A549 (cell line): ENCODE data around the gene MEF2D. TPM values are rescaled to one million over a fixed set of nuclear protein-coding genes. Genes with fewer than 3 reads are reported as not detected.

ENCODE experiments used
- ATAC-seq, 2 experiments: fragments of 200-7000 bp in 1 of 2; fragments of >200 bp in 1 of 2; cut with Nextera tagmentation in 1 of 2; cut with Tn5 transposase in 1 of 2; 3 replicates each; pipeline versions ENCODE4 v1.8.0 to v1.9.1; 2018 to 2020; ENCODE audit warnings: mild to moderate bottlenecking in 1 of 2, moderate library complexity in 1 of 2
- CTCF ChIA-PET: fragments of 300-600 bp; sonication (Branson Sonifier 250); formaldehyde crosslinking; extraction: SDS; loops from one replicate; lab custom pipeline; 2021; ENCODE audit warnings: antibody characterized with exemption, inconsistent platforms; lab: Yijun Ruan, JAX
- POLR2A ChIA-PET: fragments of 350-600 bp; formaldehyde crosslinking; extraction: SDS; loops from one replicate; lab custom pipeline; 2021; ENCODE audit warnings: antibody characterized with exemption, inconsistent platforms; lab: Yijun Ruan, JAX
- DNase-seq, 2 experiments: peaks; one replicate each; pipeline versions ENCODE4 v3.0.0 to v3.0.0-alpha.2; 2011 to 2016; ENCODE audit warnings: low read depth in 1 of 2, low spot score in 1 of 2
- FAIRE-seq: peaks from 2 replicates; lab custom pipeline; 2011; peaks lifted over from hg19 to GRCh38; lab: Jason Lieb, UNC
- H3K27ac ChIP-seq, 2 experiments: fragments of >200 bp; sonication (Bioruptor Twin); formaldehyde crosslinking; 3 replicates each; pipeline ENCODE4 v1.5.1; 2016 to 2017
- H3K4me1 ChIP-seq: fragments of >200 bp; sonication (Bioruptor Twin); formaldehyde crosslinking; 3 replicates; pipeline ENCODE4 v1.6.1; 2016
- H3K4me2 ChIP-seq: fragments of >200 bp; sonication (Bioruptor Twin); formaldehyde crosslinking; 3 replicates; pipeline ENCODE4 v1.6.1; 2016
- H3K4me3 ChIP-seq: fragments of >200 bp; sonication (Bioruptor Twin); formaldehyde crosslinking; 3 replicates; pipeline ENCODE4 v1.5.1; 2016
- H3K9me3 ChIP-seq: fragments of >200 bp; sonication (Bioruptor Twin); formaldehyde crosslinking; 3 replicates; pipeline ENCODE4 v1.6.1; 2016
- BHLHE40 ChIP-seq: IDR thresholded peaks from 2 replicates; pipeline ENCODE4 v1.6.1; 2012; ENCODE audit warnings: low read depth, low read length, inconsistent platforms
- CBX2 ChIP-seq: fragments of 200-600 bp; sonication (generic); IDR thresholded peaks from 2 replicates; pipeline ENCODE4 v1.6.1; 2016; ENCODE audit warnings: low read depth, mild to moderate bottlenecking, borderline replicate concordance
- EHMT2 ChIP-seq: fragments of 200-600 bp; sonication (generic); IDR thresholded peaks from 2 replicates; pipeline ENCODE4 v1.6.1; 2016; ENCODE audit warnings: antibody characterized with exemption, low read depth, mild to moderate bottlenecking, moderate library complexity
- FOSB ChIP-seq: fragments of 250-450 bp; sonication (Bioruptor Pico); IDR thresholded peaks from 2 replicates; pipeline ENCODE4 v1.5.0; 2020; ENCODE audit warnings: mild to moderate bottlenecking, moderate library complexity
- FOSL2 ChIP-seq, 2 experiments: fragments of 450-650 bp in 1 of 2; fragments of >200 bp in 1 of 2; sonication (Bioruptor Twin) in 1 of 2; formaldehyde crosslinking; IDR thresholded peaks; 2 replicates each; pipeline versions ENCODE4 v1.5.0 to v1.6.1; 2016 to 2020; ENCODE audit warnings: mild to moderate bottlenecking in 1 of 2, moderate library complexity in 1 of 2
- GATA3 ChIP-seq: IDR thresholded peaks from 2 replicates; pipeline ENCODE4 v1.6.1; 2012; ENCODE audit warnings: borderline replicate concordance
- JUNB ChIP-seq: fragments of >200 bp; sonication (Bioruptor Twin); formaldehyde crosslinking; IDR thresholded peaks from 2 replicates; pipeline ENCODE4 v1.6.1; 2016
- KDM1A ChIP-seq: fragments of 200-600 bp; sonication (generic); IDR thresholded peaks from 2 replicates; pipeline ENCODE4 v1.6.1; 2016; ENCODE audit warnings: low read depth, mild to moderate bottlenecking
- MAFK ChIP-seq: fragments of 450-650 bp; IDR thresholded peaks from 2 replicates; pipeline ENCODE4 v1.6.1; 2014; ENCODE audit not compliant: partially characterized antibody
- NFE2L2 ChIP-seq: fragments of 150-350 bp; conservative IDR thresholded peaks from 2 replicates; pipeline ENCODE4 v1.6.1; 2014; ENCODE audit warnings: low read length
- POLR2A ChIP-seq: IDR thresholded peaks from 2 replicates; pipeline ENCODE4 v1.6.1; 2012; ENCODE audit warnings: mild to moderate bottlenecking, low read length
- RAD21 ChIP-seq, 2 experiments: fragments of >200 bp in 1 of 2; sonication (Bioruptor Twin) in 1 of 2; formaldehyde crosslinking in 1 of 2; IDR thresholded peaks in 1 of 2; conservative IDR thresholded peaks in 1 of 2; 2 replicates in 1 of 2; 3 replicates in 1 of 2; pipeline ENCODE4 v1.6.1; 2012 to 2018; ENCODE audit warnings: inconsistent platforms in 1 of 2
- RARB ChIP-seq: fragments of 250-450 bp; sonication (Bioruptor Pico); IDR thresholded peaks from 2 replicates; pipeline ENCODE4 v1.8.0; 2021; ENCODE audit warnings: mild to moderate bottlenecking, moderate library complexity
- RFX5 ChIP-seq: fragments of 450-650 bp; IDR thresholded peaks from 2 replicates; pipeline ENCODE4 v1.7.1; 2014; ENCODE audit warnings: antibody characterized with exemption, mild to moderate bottlenecking, moderate library complexity
- ZC3H11A ChIP-seq: fragments of 450-650 bp; IDR thresholded peaks from 2 replicates; pipeline ENCODE4 v1.6.1; 2014; ENCODE audit warnings: antibody characterized with exemption, mild to moderate bottlenecking
- ZNF302 ChIP-seq: fragments of 250-450 bp; sonication (Bioruptor Pico); IDR thresholded peaks from 2 replicates; pipeline ENCODE4 v1.9.0; 2021; ENCODE audit warnings: inconsistent platforms, mild to moderate bottlenecking, moderate library complexity
- ZSCAN20 ChIP-seq: fragments of 250-450 bp; sonication (Bioruptor Pico); IDR thresholded peaks from 2 replicates; pipeline ENCODE4 v1.8.0; 2022; ENCODE audit warnings: mild to moderate bottlenecking, moderate library complexity
- WGBS: methylation state at CpG from one replicate; pipeline ENCODE4 v1.1.6; 2017; ENCODE audit errors: missing lambda C conversion rate; 5-methylcytosine and 5-hydroxymethylcytosine counted together
- polyA plus RNA-seq, 4 experiments: library from polyadenylated mRNA; depleted of rRNA in 3 of 4; stranded (reverse); fragments of >200 nt; fragmentation: RNase III in 1 of 4; extraction: RNeasy Plus Mini Kit Qiagen cat#74134 plus additional on column Dnase treatment in 1 of 4; gene quantifications; 2 replicates in 3 of 4; 3 replicates in 1 of 4; pipeline ENCODE4 v1.2.3, GENCODE V29; 2011 to 2017
- TF ChIP-seq, protein P1 (sequence below): IDR thresholded peaks from 2 replicates; pipeline ENCODE4 v1.6.1; 2012
- TF ChIP-seq, protein P2 (sequence below): fragments of 250-450 bp; sonication (Bioruptor Pico); IDR thresholded peaks from 2 replicates; pipeline ENCODE4 v1.5.0; 2021; ENCODE audit warnings: mild to moderate bottlenecking, moderate library complexity, borderline replicate concordance
- TF ChIP-seq, protein P3 (sequence below): fragments of >200 bp; sonication (Bioruptor Twin); formaldehyde crosslinking; IDR thresholded peaks from 3 replicates; pipeline ENCODE4 v1.6.1; 2016
- TF ChIP-seq, protein P4 (sequence below): fragments of 450-650 bp; IDR thresholded peaks from 2 replicates; pipeline ENCODE4 v1.6.1; 2014; ENCODE audit warnings: antibody characterized with exemption
- TF ChIP-seq, protein P5 (sequence below): fragments of 150-350 bp; IDR thresholded peaks from 2 replicates; pipeline ENCODE4 v1.6.1; 2014; ENCODE audit warnings: low read depth, mild to moderate bottlenecking, low read length
- TF ChIP-seq, protein P6 (sequence below): fragments of 200-600 bp; sonication (generic); IDR thresholded peaks from 2 replicates; pipeline ENCODE4 v1.6.1; 2016; ENCODE audit warnings: antibody characterized with exemption, mild to moderate bottlenecking, moderate library complexity

MEF2D gene
- polyA plus RNA-seq, 2 of the 4 experiments (the other 2 are of a cell fraction), result 16.8 to 23.4 TPM

DNA sequence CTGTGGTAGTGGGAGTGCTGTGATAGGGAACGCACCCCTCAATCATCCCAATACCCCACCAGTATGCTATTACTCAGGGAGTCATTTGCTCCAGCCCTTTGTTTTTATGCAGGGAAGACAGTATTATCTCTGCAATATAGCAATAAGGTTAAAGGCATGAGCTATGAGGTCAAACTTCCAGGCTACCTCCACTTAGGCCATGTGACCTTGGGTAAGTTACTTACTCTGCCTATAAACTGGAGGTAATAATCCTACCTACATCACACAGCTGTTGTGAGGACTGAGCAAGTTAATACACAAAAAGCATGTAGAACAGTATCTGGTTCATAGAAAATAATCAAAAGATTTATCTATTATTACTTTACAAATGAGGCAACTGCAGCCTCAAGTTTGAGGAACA is 30.1 kb downstream of the MEF2D start:
- ChIA-PET CTCF (interaction anchor here (1.0 to 24.0 kb wide), 5 partner anchors 12 to 138 kb away, joined by 3 to 474 read pairs (median 5); partner anchors contain the start of gene MEF2D), POLR2A (interaction anchor here (1.0 to 1.8 kb wide), 2 partner anchors 13 to 31 kb away, joined by 4 to 6 read pairs; partner anchors contain the start of gene MEF2D)
- H3K27ac ChIP-seq, result no peak overlapping the region
- ATAC-seq (no peak), FAIRE-seq (no peak), DNase-seq (no peak)
- no peak for TF ChIP-seq GATA3
- TF ChIP-seq BHLHE40, result no peak
- TF ChIP-seq, protein P1, sequence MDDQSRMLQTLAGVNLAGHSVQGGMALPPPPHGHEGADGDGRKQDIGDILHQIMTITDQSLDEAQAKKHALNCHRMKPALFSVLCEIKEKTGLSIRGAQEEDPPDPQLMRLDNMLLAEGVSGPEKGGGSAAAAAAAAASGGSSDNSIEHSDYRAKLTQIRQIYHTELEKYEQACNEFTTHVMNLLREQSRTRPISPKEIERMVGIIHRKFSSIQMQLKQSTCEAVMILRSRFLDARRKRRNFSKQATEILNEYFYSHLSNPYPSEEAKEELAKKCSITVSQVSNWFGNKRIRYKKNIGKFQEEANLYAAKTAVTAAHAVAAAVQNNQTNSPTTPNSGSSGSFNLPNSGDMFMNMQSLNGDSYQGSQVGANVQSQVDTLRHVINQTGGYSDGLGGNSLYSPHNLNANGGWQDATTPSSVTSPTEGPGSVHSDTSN, result no peak
- TF ChIP-seq, protein P2, sequence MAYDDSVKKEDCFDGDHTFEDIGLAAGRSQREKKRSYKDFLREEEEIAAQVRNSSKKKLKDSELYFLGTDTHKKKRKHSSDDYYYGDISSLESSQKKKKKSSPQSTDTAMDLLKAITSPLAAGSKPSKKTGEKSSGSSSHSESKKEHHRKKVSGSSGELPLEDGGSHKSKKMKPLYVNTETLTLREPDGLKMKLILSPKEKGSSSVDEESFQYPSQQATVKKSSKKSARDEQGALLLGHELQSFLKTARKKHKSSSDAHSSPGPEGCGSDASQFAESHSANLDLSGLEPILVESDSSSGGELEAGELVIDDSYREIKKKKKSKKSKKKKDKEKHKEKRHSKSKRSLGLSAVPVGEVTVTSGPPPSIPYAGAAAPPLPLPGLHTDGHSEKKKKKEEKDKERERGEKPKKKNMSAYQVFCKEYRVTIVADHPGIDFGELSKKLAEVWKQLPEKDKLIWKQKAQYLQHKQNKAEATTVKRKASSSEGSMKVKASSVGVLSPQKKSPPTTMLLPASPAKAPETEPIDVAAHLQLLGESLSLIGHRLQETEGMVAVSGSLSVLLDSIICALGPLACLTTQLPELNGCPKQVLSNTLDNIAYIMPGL (CRISPR knock-in tag), result no peak
- no peak for TF ChIP-seq NFE2L2
- no peak for TF ChIP-seq ZNF302
- TF ChIP-seq, protein P3, sequence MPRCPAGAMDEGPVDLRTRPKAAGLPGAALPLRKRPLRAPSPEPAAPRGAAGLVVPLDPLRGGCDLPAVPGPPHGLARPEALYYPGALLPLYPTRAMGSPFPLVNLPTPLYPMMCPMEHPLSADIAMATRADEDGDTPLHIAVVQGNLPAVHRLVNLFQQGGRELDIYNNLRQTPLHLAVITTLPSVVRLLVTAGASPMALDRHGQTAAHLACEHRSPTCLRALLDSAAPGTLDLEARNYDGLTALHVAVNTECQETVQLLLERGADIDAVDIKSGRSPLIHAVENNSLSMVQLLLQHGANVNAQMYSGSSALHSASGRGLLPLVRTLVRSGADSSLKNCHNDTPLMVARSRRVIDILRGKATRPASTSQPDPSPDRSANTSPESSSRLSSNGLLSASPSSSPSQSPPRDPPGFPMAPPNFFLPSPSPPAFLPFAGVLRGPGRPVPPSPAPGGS, result no peak
- TF ChIP-seq ZC3H11A, result no peak
- no peak for TF ChIP-seq FOSB (CRISPR knock-in tag)
- TF ChIP-seq, protein P4, sequence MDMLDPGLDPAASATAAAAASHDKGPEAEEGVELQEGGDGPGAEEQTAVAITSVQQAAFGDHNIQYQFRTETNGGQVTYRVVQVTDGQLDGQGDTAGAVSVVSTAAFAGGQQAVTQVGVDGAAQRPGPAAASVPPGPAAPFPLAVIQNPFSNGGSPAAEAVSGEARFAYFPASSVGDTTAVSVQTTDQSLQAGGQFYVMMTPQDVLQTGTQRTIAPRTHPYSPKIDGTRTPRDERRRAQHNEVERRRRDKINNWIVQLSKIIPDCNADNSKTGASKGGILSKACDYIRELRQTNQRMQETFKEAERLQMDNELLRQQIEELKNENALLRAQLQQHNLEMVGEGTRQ, result no peak
- TF ChIP-seq EHMT2, result no peak
- no peaks in the 10 kb centered on the region for H3K9me3 ChIP-seq
- WGBS, result 88% methylated on average over 1 of the region's 1 CpG
- H3K4me1 ChIP-seq, result peaks cover 37% of the 10 kb centered on the region
- H3K4me2 ChIP-seq, result no peak overlapping the region
- H3K4me3 ChIP-seq, result no peak overlapping the region

DNA sequence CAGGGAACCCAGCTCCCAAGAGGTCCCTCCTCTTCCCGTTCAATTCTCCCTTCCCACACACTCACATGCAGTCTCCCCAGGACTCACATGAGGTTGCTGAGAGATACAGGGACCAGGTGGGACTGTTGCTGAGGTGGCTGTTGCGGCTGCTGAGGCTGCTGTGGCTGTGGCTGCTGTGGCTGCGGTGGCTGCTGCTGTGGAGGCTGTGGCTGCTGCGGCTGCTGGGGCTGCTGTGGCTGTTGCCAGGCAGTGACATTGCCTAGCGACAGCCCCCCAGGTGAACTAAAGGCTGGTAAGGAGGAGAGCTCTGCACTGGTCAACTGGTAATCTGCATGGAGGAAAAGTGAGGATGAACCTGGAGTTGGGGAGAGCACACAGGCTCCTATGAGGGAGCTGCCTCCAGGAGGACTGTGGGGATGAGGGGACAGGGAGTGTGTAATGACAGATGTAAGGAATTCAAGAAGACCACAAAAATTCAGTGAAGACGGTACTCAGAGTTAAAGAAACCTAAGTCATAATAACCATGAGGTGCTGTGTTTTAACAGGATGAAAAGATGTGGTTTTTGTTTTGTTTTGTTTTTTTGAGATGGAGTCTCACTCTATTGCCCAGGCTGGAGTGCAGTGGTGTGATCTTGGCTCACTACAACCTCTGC is 31.8 kb downstream of the MEF2D start:
- FAIRE-seq (no peak), DNase-seq (no peak), ATAC-seq (no peak)

More for the DNA sequence above, 31.8 kb downstream of the MEF2D start:
- H3K9me3 ChIP-seq, result no peaks in the 10 kb centered on the region
- POLR2A ChIA-PET, result no interaction called here
- TF ChIP-seq, protein P5, sequence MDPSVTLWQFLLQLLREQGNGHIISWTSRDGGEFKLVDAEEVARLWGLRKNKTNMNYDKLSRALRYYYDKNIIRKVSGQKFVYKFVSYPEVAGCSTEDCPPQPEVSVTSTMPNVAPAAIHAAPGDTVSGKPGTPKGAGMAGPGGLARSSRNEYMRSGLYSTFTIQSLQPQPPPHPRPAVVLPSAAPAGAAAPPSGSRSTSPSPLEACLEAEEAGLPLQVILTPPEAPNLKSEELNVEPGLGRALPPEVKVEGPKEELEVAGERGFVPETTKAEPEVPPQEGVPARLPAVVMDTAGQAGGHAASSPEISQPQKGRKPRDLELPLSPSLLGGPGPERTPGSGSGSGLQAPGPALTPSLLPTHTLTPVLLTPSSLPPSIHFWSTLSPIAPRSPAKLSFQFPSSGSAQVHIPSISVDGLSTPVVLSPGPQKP, result no peak
- TF ChIP-seq RARB (CRISPR knock-in tag) (no peak), RFX5 (no peak), FOSL2 (IDR thresholded peaks at IDR 0.05) (no peak), FOSL2 (CRISPR knock-in tag; IDR thresholded peaks at IDR 0.05) (no peak), NFE2L2 (no peak), MAFK (no peak), RAD21 (conservative IDR thresholded peaks at IDR 0.05 in 1 of 2, IDR thresholded peaks at IDR 0.05 in 1 of 2) (no peak), JUNB (no peak), EHMT2 (no peak), POLR2A (no peak), CBX2 (no peak), KDM1A (no peak), ZSCAN20 (CRISPR knock-in tag) (no peak)
- TF ChIP-seq, protein P1, result no peak
- TF ChIP-seq, protein P6, sequence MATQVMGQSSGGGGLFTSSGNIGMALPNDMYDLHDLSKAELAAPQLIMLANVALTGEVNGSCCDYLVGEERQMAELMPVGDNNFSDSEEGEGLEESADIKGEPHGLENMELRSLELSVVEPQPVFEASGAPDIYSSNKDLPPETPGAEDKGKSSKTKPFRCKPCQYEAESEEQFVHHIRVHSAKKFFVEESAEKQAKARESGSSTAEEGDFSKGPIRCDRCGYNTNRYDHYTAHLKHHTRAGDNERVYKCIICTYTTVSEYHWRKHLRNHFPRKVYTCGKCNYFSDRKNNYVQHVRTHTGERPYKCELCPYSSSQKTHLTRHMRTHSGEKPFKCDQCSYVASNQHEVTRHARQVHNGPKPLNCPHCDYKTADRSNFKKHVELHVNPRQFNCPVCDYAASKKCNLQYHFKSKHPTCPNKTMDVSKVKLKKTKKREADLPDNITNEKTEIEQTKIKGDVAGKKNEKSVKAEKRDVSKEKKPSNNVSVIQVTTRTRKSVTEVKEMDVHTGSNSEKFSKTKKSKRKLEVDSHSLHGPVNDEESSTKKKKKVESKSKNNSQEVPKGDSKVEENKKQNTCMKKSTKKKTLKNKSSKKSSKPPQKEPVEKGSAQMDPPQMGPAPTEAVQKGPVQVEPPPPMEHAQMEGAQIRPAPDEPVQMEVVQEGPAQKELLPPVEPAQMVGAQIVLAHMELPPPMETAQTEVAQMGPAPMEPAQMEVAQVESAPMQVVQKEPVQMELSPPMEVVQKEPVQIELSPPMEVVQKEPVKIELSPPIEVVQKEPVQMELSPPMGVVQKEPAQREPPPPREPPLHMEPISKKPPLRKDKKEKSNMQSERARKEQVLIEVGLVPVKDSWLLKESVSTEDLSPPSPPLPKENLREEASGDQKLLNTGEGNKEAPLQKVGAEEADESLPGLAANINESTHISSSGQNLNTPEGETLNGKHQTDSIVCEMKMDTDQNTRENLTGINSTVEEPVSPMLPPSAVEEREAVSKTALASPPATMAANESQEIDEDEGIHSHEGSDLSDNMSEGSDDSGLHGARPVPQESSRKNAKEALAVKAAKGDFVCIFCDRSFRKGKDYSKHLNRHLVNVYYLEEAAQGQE, result no peak
- TF ChIP-seq, all 56 proteins: peak for 0
- H3K4me2 ChIP-seq, result no peak overlapping the region
- CTCF ChIA-PET, result interaction anchor here (0.8 to 24.0 kb wide), 5 partner anchors 8 to 139 kb away, joined by 3 to 474 read pairs (median 4); partner anchors contain the start of gene MEF2D
- H3K27ac ChIP-seq, result peak overlapping the region in 1 of 2 experiments; percentile 6; a peak in 1 of 6 replicates
- H3K4me3 ChIP-seq, result no peak overlapping the region
- peaks cover 53% of the 10 kb centered on the region for H3K4me1 ChIP-seq
- 87% methylated on average over 6 of the region's 6 CpGs for WGBS
